ENCODE data around the gene WNT9A.
"Not testable (repeated sequence)": the region's sequence is repeated elsewhere in the genome, so short reads cannot be mapped to it uniquely, and the experiment has no call there.

The WNT9A gene

DNA sequence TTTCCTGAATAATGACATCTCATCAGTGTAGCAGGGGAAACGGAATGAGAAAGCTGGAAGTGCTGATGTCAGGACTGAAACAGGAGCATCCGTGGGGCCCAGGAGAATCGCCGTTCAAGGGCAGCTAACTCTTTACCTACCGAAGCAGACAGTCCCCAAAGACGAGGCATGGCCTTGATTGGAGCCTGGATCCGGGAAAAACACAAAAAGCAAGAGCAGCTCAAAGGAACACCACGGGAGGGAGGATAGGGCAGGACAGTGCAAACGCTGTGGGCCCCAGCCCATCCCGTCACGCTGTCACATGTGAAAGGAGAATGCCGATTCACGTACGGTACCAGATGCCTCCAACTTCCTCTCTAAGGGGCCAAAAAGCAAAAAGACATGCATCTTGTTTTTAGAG lies 34.9 kb downstream of the WNT9A start:
- no peak for DNase-seq (ENCODE audit: low read depth, low spot score)

DNA sequence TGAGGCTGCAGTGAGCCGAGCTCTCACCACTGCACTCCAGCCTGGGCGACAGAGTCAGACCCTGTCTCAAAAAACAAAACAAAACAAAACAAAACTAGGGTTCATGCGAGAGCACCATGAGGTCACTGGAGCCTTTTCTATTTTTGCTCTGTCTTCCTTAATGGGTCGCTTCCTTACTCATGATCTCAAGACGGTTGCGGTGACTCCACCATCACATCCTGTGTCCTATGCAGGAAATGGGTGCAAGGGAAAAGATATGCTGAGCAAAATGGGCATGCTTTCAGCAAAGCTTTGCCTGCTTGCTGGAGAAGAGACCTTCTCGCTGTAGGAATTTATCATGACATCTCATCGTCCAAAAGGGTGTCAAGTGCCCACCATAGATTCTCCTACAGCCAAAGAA lies 36.4 kb downstream of the WNT9A start:
- DNase-seq (ENCODE audit: low read depth, low spot score), result no peak

DNA sequence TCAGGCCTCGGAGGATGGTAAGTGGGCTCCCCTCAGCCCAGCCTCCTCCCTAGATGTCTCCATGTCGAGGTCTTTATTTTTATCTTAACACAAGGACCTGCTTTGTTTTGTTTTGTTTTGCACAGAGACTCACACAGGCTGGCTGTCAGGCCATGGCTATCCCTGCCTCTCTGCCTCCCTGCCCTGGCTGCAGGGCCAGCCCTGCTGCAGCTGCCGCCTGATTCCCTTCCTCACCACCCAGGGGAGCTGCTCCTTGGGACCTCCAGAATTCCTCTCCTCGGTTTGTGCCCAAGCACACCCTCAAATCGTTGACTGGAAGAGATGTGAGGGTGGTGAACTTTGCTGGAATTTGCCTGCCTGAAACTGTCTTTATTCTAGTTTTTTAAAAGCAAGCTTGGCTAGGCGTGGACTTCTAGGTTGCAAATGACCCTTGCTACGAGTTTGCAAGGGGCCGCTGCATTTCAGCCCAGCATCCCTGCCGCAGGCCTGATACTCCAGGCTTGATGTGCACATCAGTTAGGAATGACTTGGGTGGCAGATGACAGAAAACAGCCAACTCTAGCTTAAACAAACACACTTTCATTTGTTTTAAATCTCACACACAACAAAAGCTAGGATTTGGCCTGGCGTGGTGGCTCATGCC lies 37.1 kb downstream of the WNT9A start:
- DNase-seq (ENCODE audit: low read depth, low spot score), result no peak

- not testable (repeated sequence) for DNase-seq (ENCODE audit: low read depth, low spot score)
Measured at GRCh38 chr1:227909923-227910328, 37.8 kb downstream of the WNT9A start.

- DNase-seq (ENCODE audit: low read depth, low spot score), result no peak
Measured at GRCh38 chr1:227909188-227909587, 38.5 kb downstream of the WNT9A start.

- no peak for DNase-seq (ENCODE audit: low read depth, low spot score)
Measured at GRCh38 chr1:227908359-227908758, 39.4 kb downstream of the WNT9A start.

DNA sequence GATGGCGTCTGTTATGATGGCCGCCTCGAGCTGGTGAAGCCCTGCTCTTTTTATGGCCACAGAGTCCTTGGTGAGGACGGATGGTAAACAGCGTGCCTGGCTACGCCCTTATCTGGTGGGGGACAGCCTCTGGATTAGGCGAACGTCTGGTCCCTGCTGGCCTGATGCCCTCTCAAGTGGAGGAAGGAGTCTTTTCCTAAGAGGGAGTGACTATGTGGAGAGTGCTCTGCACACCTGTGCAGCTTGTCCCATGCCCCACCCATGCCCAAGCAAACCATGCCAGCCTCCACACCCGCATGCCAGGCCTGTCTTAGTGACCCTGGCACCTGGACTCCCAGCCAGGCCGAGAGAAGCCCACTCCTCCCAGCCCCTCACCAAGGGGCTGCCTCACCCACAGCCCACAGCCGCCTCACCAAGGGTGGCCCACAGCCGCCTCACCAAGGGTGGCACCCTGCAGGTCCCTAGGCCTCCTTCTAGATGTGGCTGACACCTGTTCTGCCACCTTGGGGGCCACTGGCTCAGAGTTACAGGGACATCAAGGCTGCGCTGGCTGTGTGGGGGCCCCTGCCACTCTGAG lies 40.2 kb downstream of the WNT9A start:
- DNase-seq (ENCODE audit: low read depth, low spot score), result no peak

GRCh38 chr1:227906550-227907071 lies 41.1 kb downstream of the WNT9A start:
- DNase-seq (ENCODE audit: low read depth, low spot score), result no peak

- no peak for DNase-seq (ENCODE audit: low read depth, low spot score)
Measured at GRCh38 chr1:227905573-227906487, 41.9 kb downstream of the WNT9A start.

DNA sequence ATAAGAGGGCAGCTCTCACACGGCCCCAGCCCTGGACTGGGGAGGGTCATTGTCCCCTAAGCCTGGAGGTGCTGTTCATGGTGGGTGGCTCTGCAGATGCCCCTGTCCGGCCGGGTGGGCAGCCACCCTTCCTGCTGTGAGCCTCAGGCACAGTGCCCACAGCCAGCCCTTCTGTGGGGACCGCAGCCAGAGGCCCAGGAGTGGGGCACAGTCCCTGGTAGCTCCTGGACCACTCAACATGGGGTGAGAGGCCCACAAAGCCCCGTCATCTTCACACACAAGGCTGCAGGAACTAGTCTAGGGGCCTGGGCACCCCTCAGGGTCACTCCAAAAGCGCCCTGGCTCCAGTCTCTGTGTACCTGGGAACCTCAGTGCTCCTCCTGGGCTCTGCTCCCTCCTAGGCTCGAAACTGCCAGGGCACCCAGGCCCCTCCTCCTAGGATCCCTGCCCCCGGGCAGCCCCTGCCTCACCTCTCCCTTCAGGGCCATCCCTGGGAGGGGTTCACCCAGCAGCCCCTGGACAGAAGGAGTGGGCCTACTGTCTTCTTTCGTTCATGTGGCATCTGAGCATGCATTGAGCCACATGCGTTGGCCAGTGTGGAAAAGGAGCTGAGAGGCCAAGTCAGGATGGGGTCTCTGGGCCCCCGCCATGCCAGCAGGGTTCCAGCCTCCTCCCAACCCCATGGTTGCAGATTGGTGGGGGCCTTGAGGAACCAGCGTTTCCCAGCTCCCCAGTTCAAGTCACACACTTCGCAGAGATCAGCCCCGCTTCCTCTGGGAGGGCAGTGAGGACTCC lies 43.0 kb downstream of the WNT9A start:
- DNase-seq (ENCODE audit: low read depth, low spot score), result no peak

DNA sequence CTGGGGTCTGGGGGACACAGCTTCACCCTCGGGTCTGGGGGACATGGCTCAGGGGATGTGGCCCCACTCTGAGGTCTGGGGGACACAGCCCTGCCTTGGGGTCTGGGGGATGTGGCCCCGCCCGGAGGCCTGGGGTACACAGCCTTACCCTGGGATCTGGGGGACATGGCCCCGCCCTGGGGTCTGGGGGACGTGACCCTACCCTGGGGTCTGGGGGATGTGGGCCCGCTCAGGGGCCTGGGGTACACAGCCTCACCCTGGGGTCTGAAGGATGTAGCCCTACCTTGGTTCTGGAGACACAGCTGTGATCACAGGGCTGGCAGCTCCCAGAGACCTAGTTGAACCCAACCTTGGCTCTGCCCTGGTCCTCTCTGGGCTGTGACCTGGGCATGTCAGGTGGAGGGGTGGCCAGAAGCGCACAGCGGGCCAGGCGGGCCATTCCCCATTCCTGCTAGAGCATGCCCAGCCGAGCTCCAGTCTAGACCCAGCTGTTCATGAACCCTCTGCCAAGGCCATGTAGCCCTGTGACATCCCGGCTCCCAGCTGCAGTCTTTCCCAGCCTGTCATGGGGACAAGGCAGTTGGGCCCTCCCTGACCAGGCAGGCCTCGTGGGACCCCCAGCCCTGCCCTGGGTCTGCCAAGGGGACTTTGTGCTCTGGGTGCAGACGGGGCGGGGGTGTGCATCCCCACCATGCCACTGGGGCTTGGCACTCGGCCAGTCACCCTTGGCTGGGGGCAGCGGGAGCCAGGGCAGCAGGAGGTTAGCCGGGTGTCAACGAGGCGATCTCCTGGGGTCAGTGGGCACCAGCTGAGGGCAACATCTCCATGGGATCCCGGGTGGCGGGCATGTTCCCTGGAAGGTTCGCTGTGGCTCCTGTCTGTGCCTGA lies 43.9 kb downstream of the WNT9A start:
- DNase-seq (ENCODE audit: low read depth, low spot score), result no peak

DNA sequence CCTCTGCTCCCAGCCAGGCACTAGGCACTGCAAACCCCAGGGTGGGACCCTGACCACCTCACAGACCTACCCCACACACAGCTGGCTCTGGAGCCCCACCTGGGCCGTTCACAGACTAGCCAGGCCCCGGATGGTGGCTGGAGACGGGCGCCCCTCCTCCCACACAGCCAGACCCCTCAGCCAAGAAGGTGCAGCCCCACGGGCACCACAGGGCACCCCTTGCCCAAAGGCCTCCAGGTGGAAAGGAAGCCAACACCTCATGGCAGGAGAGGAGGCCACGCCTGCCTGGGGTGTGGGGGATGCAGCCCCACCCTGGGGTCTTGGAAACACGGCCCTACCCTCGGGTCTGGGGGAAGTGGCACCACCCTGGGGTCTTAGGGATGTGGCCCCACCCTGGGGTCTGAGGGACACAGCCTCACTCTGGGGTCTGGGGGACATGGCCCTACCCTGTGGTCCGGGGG lies 44.6 kb downstream of the WNT9A start:
- no peak for DNase-seq (ENCODE audit: low read depth, low spot score)

DNA sequence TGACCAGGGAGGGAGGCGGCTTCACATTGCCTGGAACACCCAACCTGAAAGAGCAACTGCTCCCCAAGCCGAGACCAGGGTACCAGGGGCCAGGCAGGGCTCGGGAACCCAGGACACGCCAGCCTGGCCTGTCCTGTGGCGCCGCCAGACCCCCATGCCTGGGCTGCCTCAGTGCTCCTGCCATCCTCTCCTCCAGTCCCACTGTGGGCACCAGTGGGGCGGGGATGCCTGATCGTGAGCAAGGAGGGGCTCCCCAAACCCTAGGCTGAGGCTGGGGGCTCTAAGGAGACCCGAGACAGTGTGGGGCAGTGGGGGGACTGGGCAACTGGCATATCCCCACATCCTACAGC lies 45.1 kb downstream of the WNT9A start:
- no peak for DNase-seq (ENCODE audit: low read depth, low spot score)

DNA sequence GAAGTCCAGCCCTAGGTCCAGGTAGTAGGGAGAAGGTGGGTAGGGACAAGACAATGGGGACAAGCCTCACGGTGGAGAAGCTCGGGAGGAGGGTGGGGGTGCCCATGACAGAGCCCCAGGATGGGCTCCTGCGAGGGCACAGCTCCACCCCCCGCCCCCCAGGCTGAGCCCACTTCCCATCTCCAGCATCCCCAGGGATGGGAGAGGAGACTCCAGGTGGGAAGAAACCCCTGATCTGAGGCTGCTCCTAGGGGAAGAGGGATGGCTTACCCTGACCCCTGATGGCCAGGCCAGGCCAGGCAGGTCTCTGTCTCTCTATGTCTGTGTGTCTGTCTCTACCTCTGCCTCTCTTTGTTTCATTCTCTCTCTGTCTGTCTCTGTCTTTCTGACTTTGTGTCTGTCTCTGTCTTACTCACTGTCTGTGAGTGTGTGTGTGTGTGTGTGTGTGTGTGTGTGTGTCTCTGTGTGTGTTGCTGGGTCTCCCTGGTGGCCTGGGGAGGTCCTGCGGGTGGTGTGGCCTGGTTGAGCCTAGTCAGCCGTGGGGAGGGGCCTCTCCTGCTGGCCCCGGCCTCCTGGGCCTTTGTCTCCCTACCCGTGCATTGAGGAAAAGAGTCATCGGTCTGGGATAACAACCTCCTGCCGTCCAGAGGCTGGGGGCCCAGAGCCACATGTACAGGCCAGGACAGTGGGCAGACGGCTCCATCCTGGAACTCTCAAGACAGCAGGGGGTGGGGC lies 45.7 kb downstream of the WNT9A start:
- DNase-seq (ENCODE audit: low read depth, low spot score), result no peak

- DNase-seq (ENCODE audit: low read depth, low spot score), result no peak
Measured at GRCh38 chr1:227901239-227901905, 46.4 kb downstream of the WNT9A start.

DNA sequence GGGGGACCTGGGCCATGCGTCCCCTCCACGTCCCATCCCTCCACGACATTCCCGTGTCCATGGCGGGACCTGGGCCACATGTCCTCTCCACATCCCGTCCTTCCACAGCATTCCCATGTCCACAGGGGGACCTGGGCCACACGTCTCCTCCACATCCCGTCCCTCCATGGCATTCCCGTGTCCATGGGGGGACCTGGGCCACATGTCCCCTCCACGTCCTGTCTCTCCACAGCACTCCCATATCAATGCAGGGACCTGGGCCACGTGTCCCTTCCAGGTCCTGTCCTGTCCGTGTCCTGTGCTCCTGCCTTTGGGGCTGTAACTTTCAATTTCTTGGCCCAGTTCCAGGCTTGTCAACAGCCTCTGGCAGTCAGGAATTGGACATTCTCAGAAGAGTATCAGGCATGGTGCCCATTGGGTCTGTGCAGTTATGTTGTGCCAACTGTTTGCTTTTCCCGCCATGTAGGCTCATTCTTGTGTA lies 47.1 kb downstream of the WNT9A start:
- DNase-seq (ENCODE audit: low read depth, low spot score), result no peak

DNA sequence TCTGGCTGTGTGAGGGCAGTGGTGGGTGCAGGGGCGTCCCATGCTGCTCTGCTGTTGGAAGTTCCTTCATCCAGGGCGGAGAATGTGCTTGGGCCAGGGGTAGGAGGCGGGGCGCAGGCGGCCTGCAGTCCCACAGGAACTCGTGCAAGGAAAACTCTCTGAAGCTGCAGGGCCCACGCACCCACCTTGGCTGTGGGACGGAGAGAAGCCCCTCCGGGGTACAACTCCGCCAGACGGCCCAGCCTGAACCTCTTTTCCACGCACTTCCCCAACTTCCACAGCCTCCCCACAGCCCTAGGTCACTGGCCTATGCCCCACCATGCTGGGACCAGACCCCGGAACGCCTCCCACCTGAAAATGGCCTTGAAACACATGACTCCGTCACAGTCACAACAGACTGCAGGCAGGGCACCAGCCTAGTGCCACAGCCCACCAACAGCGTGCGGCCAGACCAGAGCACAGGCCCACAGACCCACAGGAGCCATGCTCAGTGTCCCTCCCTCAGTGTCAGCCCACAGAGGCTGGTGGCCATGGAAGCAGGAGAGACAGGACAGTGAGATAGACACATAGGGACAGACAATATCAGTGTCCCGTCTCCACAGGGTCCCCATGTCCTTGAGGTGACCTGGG lies 47.8 kb downstream of the WNT9A start:
- DNase-seq (ENCODE audit: low read depth, low spot score), result no peak

GRCh38 chr1:227899141-227899819 lies 48.5 kb downstream of the WNT9A start:
- DNase-seq (ENCODE audit: low read depth, low spot score), result no peak
